Measurements from ENCODE around the gene FBXO44. TPM values are rescaled to one million over a fixed set of nuclear protein-coding genes. Genes with fewer than 3 reads are reported as not detected.

Gene FBXO44
- total RNA-seq, 1 experiment from 2014 or later = 19.3 TPM

- no peak for TF ChIP-seq CTCF (conservative IDR thresholded peaks at IDR 0.05; ENCODE audit: low read depth, low read length)
- TF ChIP-seq EZH2 (IDR thresholded peaks at IDR 0.05; ENCODE audit: borderline replicate concordance, low read depth, low read length, poor library complexity, severe bottlenecking) = no peak
- CTCF ChIA-PET = no interaction called here
- DNase-seq (ENCODE audit: low spot score) = no peak
- H3K4me1 ChIP-seq (ENCODE audit: insufficient read depth, low read length, poor library complexity, severe bottlenecking) = no peaks in the 10 kb centered on the region
- H3K27me3 ChIP-seq (replicated peaks; ENCODE audit: insufficient read depth, low read depth, low read length, poor library complexity) = no peaks in the 10 kb centered on the region
- no peak overlapping the region for H3K4me3 ChIP-seq (ENCODE audit: low read depth, low read length, poor library complexity, severe bottlenecking)
- no TSS peak for BruUV-seq (replicated peaks)
- H3K9me3 ChIP-seq (ENCODE audit: low read depth, low read length, poor library complexity, severe bottlenecking) = no peaks in the 10 kb centered on the region
- peaks cover 28% of the 10 kb centered on the region for H3K36me3 ChIP-seq (ENCODE audit: insufficient read depth, low read length, poor library complexity, severe bottlenecking)
- intact Hi-C loops (cut with micrococcal nuclease; ENCODE audit: unreplicated experiment) = no loop called here
- no peak overlapping the region for H3K27ac ChIP-seq (ENCODE audit: low read depth, low read length, poor library complexity, severe bottlenecking)
- POLR2A ChIA-PET (ENCODE audit: low non-redundant PET) = no interaction called here
Observed at GRCh38 chr1:11670747-11671146, 16.1 kb downstream of the FBXO44 start.

- BruUV-seq (replicated peaks) = no TSS peak
- Histone ChIP-seq H3K4me3 (ENCODE audit: low read depth, low read length, poor library complexity, severe bottlenecking) (no peak overlapping the region), H3K27ac (ENCODE audit: low read depth, low read length, poor library complexity, severe bottlenecking) (no peak overlapping the region), H3K36me3 (ENCODE audit: insufficient read depth, low read length, poor library complexity, severe bottlenecking) (peaks cover 31% of the 10 kb centered on the region), H3K9me3 (ENCODE audit: low read depth, low read length, poor library complexity, severe bottlenecking) (no peaks in the 10 kb centered on the region), H3K4me1 (ENCODE audit: insufficient read depth, low read length, poor library complexity, severe bottlenecking) (no peaks in the 10 kb centered on the region), H3K27me3 (replicated peaks; ENCODE audit: insufficient read depth, low read depth, low read length, poor library complexity) (no peaks in the 10 kb centered on the region)
- no peak for DNase-seq (ENCODE audit: low spot score)
- ChIA-PET CTCF (no interaction called here), POLR2A (ENCODE audit: low non-redundant PET) (no interaction called here)
- TF ChIP-seq CTCF (conservative IDR thresholded peaks at IDR 0.05; ENCODE audit: low read depth, low read length) = no peak
- intact Hi-C loops (cut with micrococcal nuclease; ENCODE audit: unreplicated experiment) = no loop called here
Observed at GRCh38 chr1:11671205-11671543, 16.5 kb downstream of the FBXO44 start.

GRCh38 chr1:11671544-11672286 is 17.0 kb downstream of the FBXO44 start:
- Histone ChIP-seq H3K4me1 (ENCODE audit: insufficient read depth, low read length, poor library complexity, severe bottlenecking) (no peaks in the 10 kb centered on the region), H3K4me3 (ENCODE audit: low read depth, low read length, poor library complexity, severe bottlenecking) (no peak overlapping the region), H3K36me3 (ENCODE audit: insufficient read depth, low read length, poor library complexity, severe bottlenecking) (peaks cover 36% of the 10 kb centered on the region), H3K27ac (ENCODE audit: low read depth, low read length, poor library complexity, severe bottlenecking) (no peak overlapping the region), H3K27me3 (replicated peaks; ENCODE audit: insufficient read depth, low read depth, low read length, poor library complexity) (no peaks in the 10 kb centered on the region), H3K9me3 (ENCODE audit: low read depth, low read length, poor library complexity, severe bottlenecking) (no peaks in the 10 kb centered on the region)
- intact Hi-C loops (cut with micrococcal nuclease; ENCODE audit: unreplicated experiment) = no loop called here
- ChIA-PET POLR2A (ENCODE audit: low non-redundant PET) (no interaction called here), CTCF (no interaction called here)
- BruUV-seq (replicated peaks) = no TSS peak
- no peak for TF ChIP-seq EZH2 (IDR thresholded peaks at IDR 0.05; ENCODE audit: borderline replicate concordance, low read depth, low read length, poor library complexity, severe bottlenecking)
- TF ChIP-seq CTCF (conservative IDR thresholded peaks at IDR 0.05; ENCODE audit: low read depth, low read length) = no peak
- no peak for DNase-seq (ENCODE audit: low spot score)
